Left colon (tissue), 2 donors: ENCODE measurements around the gene PHB1. TPM values are rescaled to one million over a fixed set of nuclear protein-coding genes. Genes with fewer than 3 reads are reported as not detected.
"Not testable (repeated sequence)": the region's sequence is repeated elsewhere in the genome, so short reads cannot be mapped to it uniquely, and the experiment has no call there.

Source experiments
- ATAC-seq: fragments of 200-7000 bp; cut with Tn5 transposase; one replicate; pipeline ENCODE4 v1.9.1; 2020; ENCODE audit warnings: mild to moderate bottlenecking, moderate library complexity
- DNase-seq, 2 donors: peaks; one replicate each; pipeline ENCODE4 v3.0.0-alpha.2; 2020
- intact Hi-C, 2 donors: fragments of 100-400 bp; cut with DNase I in 1 of 2; cut with micrococcal nuclease in 1 of 2; formaldehyde crosslinking; loops; one replicate each; pipeline versions ENCODE4 v1.11.2 to v1.14.0; 2022; cut with DNase I, micrococcal nuclease
- total RNA-seq, 2 donors: library from RNA; stranded (reverse); fragmentation: NEBNext Ultra II Directional; extraction: Animal tissue kit (Norgen Biotek cat#: 25700); gene quantifications; one replicate each; pipeline ENCODE4 v1.2.1, GENCODE V29; 2021
- donor health status: DM: no; HTN: no; CAD: no.
- donor health status: DM: yes; HTN: yes; CAD: no.

The PHB1 gene
- total RNA-seq, 2 donors from 2014 or later: 213 to 244 TPM

- intact Hi-C loops, ATAC-seq, DNase-seq: not testable (repeated sequence)
Observed at GRCh38 chr17:49418754-49419740, 4.4 kb upstream of the PHB1 start.

GRCh38 chr17:49414271-49414621, 436 bp downstream of the PHB1 start:
- ATAC-seq (peak; percentile 39), DNase-seq (peak; percentile 40 to 46)
- intact Hi-C loops: no loop called here

GRCh38 chr17:49409066-49409465, 5.6 kb downstream of the PHB1 start:
- ATAC-seq: peak; percentile 88
- DNase-seq: peak; percentile 76 to 85
- intact Hi-C loops: no loop called here

GRCh38 chr17:49407981-49408501, 6.6 kb downstream of the PHB1 start:
- ATAC-seq (peak; percentile 90), DNase-seq (peak; percentile 87 to 92)
- intact Hi-C loops: no loop called here

GRCh38 chr17:49407086-49407485, 7.6 kb downstream of the PHB1 start:
- intact Hi-C loops: no loop called here
- ATAC-seq (no peak), DNase-seq (no peak)

GRCh38 chr17:49406421-49407061, 8.1 kb downstream of the PHB1 start:
- DNase-seq (no peak), ATAC-seq (no peak)
- intact Hi-C loops: no loop called here

GRCh38 chr17:49404906-49405305, 9.8 kb downstream of the PHB1 start:
- ATAC-seq (no peak), DNase-seq (no peak)
- intact Hi-C loops: no loop called here

- ATAC-seq (no peak), DNase-seq (no peak)
- intact Hi-C loops: no loop called here
Observed at GRCh38 chr17:49404361-49404760, 10.3 kb downstream of the PHB1 start.

- ATAC-seq: no peak
- intact Hi-C loops: no loop called here
- DNase-seq: no peak
Observed at GRCh38 chr17:49403514-49404289, 11.0 kb downstream of the PHB1 start.

GRCh38 chr17:49402706-49403105, 12.0 kb downstream of the PHB1 start:
- ATAC-seq (no peak), DNase-seq (no peak)
- intact Hi-C loops: no loop called here

GRCh38 chr17:49401971-49402611, 12.6 kb downstream of the PHB1 start:
- DNase-seq: no peak

GRCh38 chr17:49399995-49400394, 14.7 kb downstream of the PHB1 start:
- intact Hi-C loops: no loop called here
- no peak for DNase-seq
- ATAC-seq: no peak

More at GRCh38 chr17:49401971-49402611, 12.6 kb downstream of the PHB1 start:
- intact Hi-C loops: no loop called here
- ATAC-seq: no peak

- ATAC-seq (no peak), DNase-seq (no peak)
- intact Hi-C loops: loop anchor here in 1 of 2 donors (2.0 kb wide), 1 partner anchor 83 kb away; no protein-coding TSS in a partner anchor
Observed at GRCh38 chr17:49397586-49397985, 17.1 kb downstream of the PHB1 start.

- no peak for ATAC-seq
- DNase-seq: no peak
- intact Hi-C loops: no loop called here
Observed at GRCh38 chr17:49393491-49394255, 21.0 kb downstream of the PHB1 start.

GRCh38 chr17:49390548-49391324, 23.9 kb downstream of the PHB1 start:
- DNase-seq (peak; percentile 37 to 58), ATAC-seq (peak; percentile 89)
- intact Hi-C loops: no loop called here

- ATAC-seq (peak; percentile 67), DNase-seq (peak in 1 of 2 donors; percentile 28)
- intact Hi-C loops: not testable (repeated sequence)
Observed at GRCh38 chr17:49389514-49390347, 25.0 kb downstream of the PHB1 start.
